Tibial artery (tissue), 4 donors: ENCODE results near the gene DACT2.

Experiments used
- DNase-seq, 2 donors: peaks; one replicate each; pipeline ENCODE4 v3.0.0-alpha.2; 2019
- H3K27ac ChIP-seq, 2 donors: fragments of 200-600 bp; sonication (generic) in 1 of 2; 1 replicate in 1 of 2; 2 replicates in 1 of 2; pipeline ENCODE4 v1.5.1; 2018 to 2019; ENCODE audit warnings: mild to moderate bottlenecking in 1 of 2
- H3K27me3 ChIP-seq, 2 donors: fragments of 200-600 bp; sonication (generic) in 1 of 2; one replicate each; pipeline versions ENCODE4 v1.5.1 to v1.6.0; 2016 to 2019
- H3K36me3 ChIP-seq, 3 donors: fragments of 200-600 bp; sonication (generic) in 2 of 3; one replicate each; pipeline ENCODE4 v1.5.1; 2016 to 2019; ENCODE audit warnings: mild to moderate bottlenecking in 2 of 3
- H3K4me1 ChIP-seq, 4 donors: fragments of 200-600 bp; sonication (generic) in 2 of 4; 1 replicate in 3 of 4; 2 replicates in 1 of 4; pipeline ENCODE4 v1.5.1; 2016 to 2019
- H3K4me3 ChIP-seq, 2 donors: fragments of 200-600 bp; sonication (generic) in 1 of 2; 1 replicate in 1 of 2; 2 replicates in 1 of 2; pipeline ENCODE4 v1.5.1; 2018 to 2019; ENCODE audit warnings: mild to moderate bottlenecking in 2 of 2
- H3K9me3 ChIP-seq, 3 donors: fragments of 200-600 bp; sonication (generic) in 1 of 3; one replicate each; pipeline ENCODE4 v1.5.1; 2016 to 2019
- intact Hi-C: fragments of 100-400 bp; cut with DNase I; formaldehyde crosslinking; loops from one replicate; pipeline ENCODE4 v1.15.0; 2023; ENCODE audit warnings: low total_unique reads
- TF ChIP-seq, protein P1 (sequence below), 2 experiments: fragments of 200-600 bp in 1 of 2; fragments of 450-650 bp in 1 of 2; IDR thresholded peaks; one replicate each; pipeline ENCODE4 v1.5.1; 2017 to 2019; ENCODE audit warnings: antibody characterized with exemption in 2 of 2, mild to moderate bottlenecking in 1 of 2, moderate library complexity in 1 of 2

DACT2 gene

GRCh38 chr6:168303982-168304751 lies 15.4 kb downstream of the DACT2 start:
- Histone ChIP-seq H3K27ac (no peak overlapping the region), H3K4me3 (no peak overlapping the region), H3K36me3 (no peaks in the 10 kb centered on the region), H3K27me3 (peaks cover 0 to 7% of the 10 kb centered on the region in 2 donors), H3K4me1 (no peaks in the 10 kb centered on the region), H3K9me3 (no peaks in the 10 kb centered on the region)
- TF ChIP-seq, protein P1, sequence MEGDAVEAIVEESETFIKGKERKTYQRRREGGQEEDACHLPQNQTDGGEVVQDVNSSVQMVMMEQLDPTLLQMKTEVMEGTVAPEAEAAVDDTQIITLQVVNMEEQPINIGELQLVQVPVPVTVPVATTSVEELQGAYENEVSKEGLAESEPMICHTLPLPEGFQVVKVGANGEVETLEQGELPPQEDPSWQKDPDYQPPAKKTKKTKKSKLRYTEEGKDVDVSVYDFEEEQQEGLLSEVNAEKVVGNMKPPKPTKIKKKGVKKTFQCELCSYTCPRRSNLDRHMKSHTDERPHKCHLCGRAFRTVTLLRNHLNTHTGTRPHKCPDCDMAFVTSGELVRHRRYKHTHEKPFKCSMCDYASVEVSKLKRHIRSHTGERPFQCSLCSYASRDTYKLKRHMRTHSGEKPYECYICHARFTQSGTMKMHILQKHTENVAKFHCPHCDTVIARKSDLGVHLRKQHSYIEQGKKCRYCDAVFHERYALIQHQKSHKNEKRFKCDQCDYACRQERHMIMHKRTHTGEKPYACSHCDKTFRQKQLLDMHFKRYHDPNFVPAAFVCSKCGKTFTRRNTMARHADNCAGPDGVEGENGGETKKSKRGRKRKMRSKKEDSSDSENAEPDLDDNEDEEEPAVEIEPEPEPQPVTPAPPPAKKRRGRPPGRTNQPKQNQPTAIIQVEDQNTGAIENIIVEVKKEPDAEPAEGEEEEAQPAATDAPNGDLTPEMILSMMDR (IDR thresholded peaks at IDR 0.05): no peak
- peak in 1 of 2 donors; percentile 33 for DNase-seq
- intact Hi-C loops: no loop called here

- DNase-seq: peak in 1 of 2 donors; percentile 21
- Histone ChIP-seq H3K4me3 (no peak overlapping the region), H3K27ac (no peak overlapping the region), H3K9me3 (no peaks in the 10 kb centered on the region), H3K27me3 (peaks cover 0 to 7% of the 10 kb centered on the region in 2 donors), H3K4me1 (no peaks in the 10 kb centered on the region), H3K36me3 (no peaks in the 10 kb centered on the region)
- TF ChIP-seq, protein P1 (IDR thresholded peaks at IDR 0.05): no peak
- intact Hi-C loops: no loop called here
These were observed 17.0 kb downstream of the DACT2 start for GRCh38 chr6:168302534-168302933.

- intact Hi-C loops: no loop called here
- Histone ChIP-seq H3K9me3 (no peaks in the 10 kb centered on the region), H3K4me3 (no peak overlapping the region), H3K36me3 (no peaks in the 10 kb centered on the region), H3K27ac (no peak overlapping the region), H3K27me3 (peaks cover 0 to 2% of the 10 kb centered on the region in 2 donors), H3K4me1 (no peaks in the 10 kb centered on the region)
- TF ChIP-seq, protein P1 (IDR thresholded peaks at IDR 0.05): no peak
- DNase-seq: peak in 1 of 2 donors; percentile 46
These were observed 17.8 kb downstream of the DACT2 start for GRCh38 chr6:168301648-168302398.

DNA sequence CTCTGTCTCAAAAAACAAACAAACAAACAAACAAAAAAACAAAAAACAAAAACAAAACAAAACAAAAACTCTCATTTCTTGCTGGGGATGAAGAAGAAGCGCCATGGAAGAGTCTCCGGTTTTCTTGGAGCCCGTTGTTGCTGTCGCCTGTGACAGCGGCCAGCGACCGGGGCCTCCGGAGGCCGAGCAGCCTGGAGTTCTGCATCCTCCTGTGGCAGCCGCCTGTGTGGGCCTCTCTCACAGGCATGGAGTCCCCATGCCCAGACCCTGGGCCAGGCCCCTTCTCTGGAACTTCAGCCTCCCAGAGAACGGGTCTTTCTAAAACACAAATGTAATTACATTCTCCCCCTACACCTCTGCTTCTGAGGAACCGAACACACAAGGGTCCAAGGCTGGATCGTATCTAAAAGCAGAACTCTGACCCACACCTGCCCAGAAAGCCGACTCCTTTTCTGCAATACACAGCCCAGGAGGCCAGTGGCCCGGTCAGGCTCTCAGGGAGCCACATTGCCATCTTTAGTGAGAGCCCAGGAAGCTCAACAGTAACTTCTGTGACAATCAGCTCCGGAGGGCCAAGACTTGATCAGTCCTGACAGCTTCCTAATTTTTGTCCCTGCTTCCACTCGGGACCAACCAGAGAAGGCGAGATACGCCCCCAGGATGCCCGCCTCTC lies 18.5 kb downstream of the DACT2 start:
- TF ChIP-seq, protein P1 (IDR thresholded peaks at IDR 0.05): no peak
- intact Hi-C loops: no loop called here
- Histone ChIP-seq H3K4me3 (no peak overlapping the region), H3K9me3 (no peaks in the 10 kb centered on the region), H3K27me3 (no peaks in the 10 kb centered on the region), H3K27ac (no peak overlapping the region), H3K4me1 (no peaks in the 10 kb centered on the region), H3K36me3 (no peaks in the 10 kb centered on the region)
- DNase-seq: peak in 1 of 2 donors; percentile 56

DNA sequence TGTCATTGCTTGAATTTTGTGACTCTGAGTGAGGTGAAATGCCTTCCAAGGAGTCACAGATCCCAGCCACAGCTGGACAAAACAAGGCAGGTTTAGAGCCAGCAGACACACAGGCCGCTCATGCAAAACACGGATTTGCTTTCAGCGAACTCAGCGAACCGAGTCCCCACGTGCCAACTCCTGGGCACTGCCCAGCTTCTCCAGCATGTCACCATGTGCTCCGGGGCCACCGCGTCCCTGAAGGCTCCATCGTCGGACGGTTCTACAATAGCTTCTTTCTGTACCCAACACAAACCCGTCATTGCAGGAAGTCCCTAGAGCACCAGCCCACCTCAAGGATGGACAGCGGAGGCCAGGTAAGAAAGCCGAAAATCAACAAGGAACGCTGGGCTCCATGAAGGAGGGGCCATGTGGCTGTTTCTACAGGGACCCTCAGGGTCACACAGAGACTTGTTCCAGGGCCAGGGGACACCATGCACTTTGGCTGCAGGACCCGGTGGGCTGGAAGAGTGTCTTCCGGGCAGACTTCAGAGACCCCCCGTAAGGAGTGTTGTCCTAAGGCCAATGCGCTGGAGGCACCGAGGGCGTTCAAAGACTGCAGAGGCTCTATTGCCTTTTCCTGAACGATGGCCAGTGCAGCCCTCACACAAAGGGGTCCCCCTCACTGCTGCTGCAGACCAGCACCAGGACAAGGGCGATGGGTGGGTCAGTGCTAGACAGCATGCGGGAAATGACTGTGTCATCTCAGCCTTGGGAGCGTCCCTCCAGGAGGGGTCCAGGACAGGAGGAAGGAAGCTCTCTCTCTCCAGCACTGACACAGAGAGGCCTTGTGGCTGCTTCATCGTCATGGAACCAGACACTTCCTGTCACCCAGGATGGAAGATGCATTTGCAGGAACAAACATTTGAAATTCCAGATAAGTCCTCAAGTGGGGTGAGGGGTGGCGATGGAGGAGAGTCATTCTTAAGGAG lies 19.8 kb downstream of the DACT2 start:
- intact Hi-C loops: no loop called here
- no peaks in the 10 kb centered on the region for H3K9me3 ChIP-seq
- TF ChIP-seq, protein P1 (IDR thresholded peaks at IDR 0.05): no peak
- H3K4me1 ChIP-seq: no peaks in the 10 kb centered on the region
- peak in 1 of 2 donors; percentile 49 for DNase-seq
- no peak overlapping the region for H3K27ac ChIP-seq
- no peaks in the 10 kb centered on the region for H3K27me3 ChIP-seq
- no peaks in the 10 kb centered on the region for H3K36me3 ChIP-seq
- H3K4me3 ChIP-seq: no peak overlapping the region
